SK-N-SH treated with all-trans-retinoic acid at 6 μM for 48 hours (cell line): ENCODE data around the gene BUB1B.

ENCODE experiments used
- ARNTL ChIP-seq: fragments of 450-650 bp; formaldehyde crosslinking; IDR thresholded peaks from 2 replicates; pipeline ENCODE4 v1.5.0; 2020; ENCODE audit warnings: low read depth, mild to moderate bottlenecking, moderate library complexity, borderline replicate concordance
- BACH2 ChIP-seq: fragments of 250-450 bp; sonication (Bioruptor Pico); IDR thresholded peaks from 2 replicates; pipeline ENCODE4 v1.9.0; 2021; ENCODE audit warnings: mild to moderate bottlenecking, borderline replicate concordance
- CREB5 ChIP-seq: fragments of 250-450 bp; sonication (Bioruptor Pico); IDR thresholded peaks from 2 replicates; pipeline ENCODE4 v1.5.1; 2020; ENCODE audit warnings: low read depth, mild to moderate bottlenecking, moderate library complexity
- CSRNP3 ChIP-seq: fragments of 250-450 bp; sonication (Bioruptor Pico); IDR thresholded peaks from 2 replicates; pipeline ENCODE4 v1.5.1; 2021; ENCODE audit warnings: mild to moderate bottlenecking, moderate library complexity
- GLIS3 ChIP-seq: fragments of 250-450 bp; sonication (Bioruptor Pico); IDR thresholded peaks from 2 replicates; pipeline ENCODE4 v1.5.0; 2020; ENCODE audit warnings: mild to moderate bottlenecking, moderate library complexity
- ISL1 ChIP-seq: fragments of 250-450 bp; sonication (Bioruptor Pico); IDR thresholded peaks from 2 replicates; pipeline ENCODE4 v2.1.2; 2022; ENCODE audit warnings: mild to moderate bottlenecking, moderate library complexity
- PATZ1 ChIP-seq: fragments of 250-450 bp; sonication (Bioruptor Pico); IDR thresholded peaks from 2 replicates; pipeline ENCODE4 v1.8.0; 2020; ENCODE audit warnings: mild to moderate bottlenecking, moderate library complexity, borderline replicate concordance
- ZFP30 ChIP-seq: fragments of 450-650 bp; formaldehyde crosslinking; IDR thresholded peaks from 2 replicates; pipeline ENCODE4 v1.5.0; 2022; ENCODE audit warnings: mild to moderate bottlenecking, moderate library complexity

GRCh38 chr15:40146037-40146436 lies 14.8 kb upstream of the BUB1B start:
- TF ChIP-seq GLIS3 (CRISPR knock-in tag) = no peak
- TF ChIP-seq CREB5 (CRISPR knock-in tag) = no peak
- no peak for TF ChIP-seq ZFP30 (CRISPR knock-in tag)
- TF ChIP-seq CSRNP3 (CRISPR knock-in tag) = no peak
- no peak for TF ChIP-seq ISL1 (CRISPR knock-in tag)
- no peak for TF ChIP-seq PATZ1 (CRISPR knock-in tag)
- TF ChIP-seq ARNTL (CRISPR knock-in tag) = no peak
- no peak for TF ChIP-seq BACH2
